Left ventricle myocardium inferior (tissue), 1 donor: ENCODE data around the gene BMPER. TPM values are rescaled to one million over a fixed set of nuclear protein-coding genes. Genes with fewer than 3 reads are reported as not detected.

Source experiments
- DNase-seq: peaks from one replicate; pipeline ENCODE4 v3.0.0-alpha.2; 2020
- H3K27ac ChIP-seq: fragments of 200-600 bp; replicated peaks from 2 replicates; pipeline ENCODE4 v1.8.0; 2021
- H3K27me3 ChIP-seq: fragments of 200-600 bp; 2 replicates; pipeline ENCODE4 v1.8.0; 2021; ENCODE audit warnings: low read depth
- H3K36me3 ChIP-seq: fragments of 200-600 bp; 2 replicates; pipeline ENCODE4 v1.8.0; 2021
- H3K4me1 ChIP-seq: fragments of 200-600 bp; 2 replicates; pipeline ENCODE4 v1.8.0; 2021
- H3K4me3 ChIP-seq: fragments of 200-600 bp; 2 replicates; pipeline ENCODE4 v1.8.0; 2021; ENCODE audit warnings: mild to moderate bottlenecking, moderate library complexity
- H3K9me3 ChIP-seq: fragments of 200-600 bp; replicated peaks from 2 replicates; pipeline ENCODE4 v1.8.0; 2021
- CTCF ChIP-seq: fragments of 200-600 bp; IDR thresholded peaks from 2 replicates; pipeline ENCODE4 v1.8.0; 2021; ENCODE audit warnings: antibody characterized with exemption, mild to moderate bottlenecking, borderline replicate concordance
- intact Hi-C: fragments of 100-400 bp; cut with micrococcal nuclease; formaldehyde crosslinking; loops from one replicate; pipeline ENCODE4 v1.11.0; 2022
- total RNA-seq: library from RNA; stranded (reverse); fragmentation: NEBNext Ultra II Directional; extraction: Animal tissue kit (Norgen Biotek cat#: 25700); gene quantifications from one replicate; pipeline ENCODE4 v1.2.1, GENCODE V29; 2021
- donor health status: DM: no; HTN: yes; CAD: no; lungs with severe emphysema.

The BMPER gene
- total RNA-seq, 1 donor from 2014 or later: 2.9 TPM

DNA sequence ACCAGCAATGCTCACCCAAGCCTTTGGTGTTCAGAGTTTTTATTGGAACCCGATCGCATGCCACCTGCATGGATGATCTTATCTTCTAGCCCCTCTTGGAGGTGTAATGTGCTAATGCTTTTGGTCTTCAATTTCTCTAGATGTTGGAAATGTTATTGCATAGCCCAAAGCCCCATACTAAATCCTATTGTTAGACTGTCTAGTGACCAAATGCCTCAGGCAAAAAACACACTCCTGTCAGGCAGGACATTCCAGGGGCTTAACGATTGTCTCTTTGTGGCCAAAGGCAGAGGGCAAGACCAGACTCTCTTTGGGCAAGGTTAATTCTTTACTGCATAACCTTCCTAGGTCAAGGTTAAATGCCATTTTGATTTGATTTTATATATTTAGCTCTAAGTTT, 187.9 kb downstream of the BMPER start:
- Histone ChIP-seq H3K27me3 (no peaks in the 10 kb centered on the region), H3K4me3 (no peak overlapping the region), H3K4me1 (peaks cover 23% of the 10 kb centered on the region), H3K36me3 (no peaks in the 10 kb centered on the region), H3K9me3 (peaks cover 10% of the 10 kb centered on the region), H3K27ac (no peak overlapping the region)
- intact Hi-C loops: no loop called here
- DNase-seq: no peak
- TF ChIP-seq CTCF: no peak

DNA sequence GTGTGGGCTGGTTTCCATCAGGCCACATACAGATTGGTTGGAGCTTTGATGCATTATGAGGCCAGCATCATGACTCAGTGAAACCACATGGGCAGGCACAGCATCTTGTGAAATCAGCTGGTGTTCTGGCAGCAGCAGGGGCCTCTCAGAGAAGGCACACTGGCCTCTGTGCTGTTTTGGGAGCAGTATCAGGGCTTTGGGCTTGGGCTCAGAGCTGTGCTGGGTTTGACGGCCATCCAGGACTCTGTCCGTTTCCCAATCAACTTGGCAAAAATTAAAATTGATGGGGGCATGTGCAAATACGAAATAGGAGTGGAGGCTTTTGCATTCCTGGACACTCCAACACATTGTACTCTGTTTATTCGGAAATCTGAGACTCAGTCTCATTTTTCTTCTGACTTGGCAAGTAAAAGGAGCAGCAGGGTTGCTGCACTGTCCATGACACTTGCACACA, 190.9 kb downstream of the BMPER start:
- H3K9me3 ChIP-seq: peaks cover 10% of the 10 kb centered on the region
- H3K36me3 ChIP-seq: no peaks in the 10 kb centered on the region
- no peaks in the 10 kb centered on the region for H3K27me3 ChIP-seq
- peak; percentile 65 for DNase-seq
- H3K4me1 ChIP-seq: peaks cover 23% of the 10 kb centered on the region
- H3K4me3 ChIP-seq: no peak overlapping the region
- TF ChIP-seq CTCF: no peak
- H3K27ac ChIP-seq: peak overlapping the region; percentile 50
- intact Hi-C loops: no loop called here

DNA sequence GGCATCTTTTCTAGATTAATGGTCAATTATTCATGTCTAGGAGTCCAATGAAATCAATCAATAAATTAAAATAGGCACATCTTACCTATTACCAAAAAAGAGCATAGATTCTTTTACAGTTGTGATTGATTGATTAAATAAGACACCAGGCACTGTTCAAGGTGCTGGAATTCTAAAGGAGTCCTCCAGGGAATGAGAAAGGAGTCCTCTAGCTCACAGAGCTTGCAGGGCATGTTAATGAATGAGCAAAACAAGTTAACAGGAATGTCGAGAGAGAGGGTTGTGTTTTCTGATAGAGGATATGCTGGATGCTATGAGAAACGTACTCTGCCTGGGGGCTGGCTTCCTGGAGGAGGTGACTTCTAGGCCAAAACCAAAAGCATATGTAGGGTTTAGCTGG, 191.4 kb downstream of the BMPER start:
- Histone ChIP-seq H3K4me3 (no peak overlapping the region), H3K27me3 (no peaks in the 10 kb centered on the region), H3K36me3 (no peaks in the 10 kb centered on the region), H3K4me1 (peaks cover 18% of the 10 kb centered on the region), H3K9me3 (peaks cover 10% of the 10 kb centered on the region), H3K27ac (peak overlapping the region; percentile 50)
- TF ChIP-seq CTCF: no peak
- intact Hi-C loops: no loop called here
- no peak for DNase-seq

GRCh38 chr7:34100661-34101060, 195.3 kb downstream of the BMPER start:
- TF ChIP-seq CTCF: no peak
- Histone ChIP-seq H3K4me3 (no peak overlapping the region), H3K27ac (no peak overlapping the region), H3K9me3 (no peaks in the 10 kb centered on the region), H3K27me3 (no peaks in the 10 kb centered on the region), H3K36me3 (no peaks in the 10 kb centered on the region), H3K4me1 (peaks cover 15% of the 10 kb centered on the region)
- DNase-seq: no peak
- intact Hi-C loops: no loop called here

GRCh38 chr7:34104115-34104514, 198.8 kb downstream of the BMPER start:
- TF ChIP-seq CTCF: no peak
- Histone ChIP-seq H3K36me3 (no peaks in the 10 kb centered on the region), H3K4me3 (no peak overlapping the region), H3K27me3 (no peaks in the 10 kb centered on the region), H3K9me3 (no peaks in the 10 kb centered on the region), H3K4me1 (no peaks in the 10 kb centered on the region), H3K27ac (no peak overlapping the region)
- intact Hi-C loops: no loop called here
- DNase-seq: no peak

DNA sequence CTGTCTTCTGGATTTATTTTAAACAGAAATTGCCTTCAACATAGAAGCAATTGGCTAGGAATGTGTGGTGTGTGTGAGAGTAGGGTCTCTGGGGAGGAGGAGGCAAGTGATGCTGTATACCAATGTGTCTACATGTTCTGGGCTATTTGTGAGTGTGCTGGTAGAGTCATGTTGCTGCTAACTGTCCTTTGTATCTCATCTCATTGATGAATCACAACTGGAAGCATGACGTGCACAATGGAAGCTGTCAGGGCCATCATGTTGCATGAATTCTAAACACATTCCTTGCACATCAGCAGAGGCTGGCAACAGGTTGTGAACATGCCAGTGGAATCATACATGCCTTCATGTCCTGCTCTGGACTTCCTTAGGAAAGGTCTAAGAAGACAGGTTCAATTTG, 199.7 kb downstream of the BMPER start:
- Histone ChIP-seq H3K4me1 (no peaks in the 10 kb centered on the region), H3K27me3 (no peaks in the 10 kb centered on the region), H3K4me3 (no peak overlapping the region), H3K36me3 (no peaks in the 10 kb centered on the region), H3K9me3 (no peaks in the 10 kb centered on the region), H3K27ac (no peak overlapping the region)
- no peak for TF ChIP-seq CTCF
- intact Hi-C loops: no loop called here
- no peak for DNase-seq
